Left lung (tissue), 10 donors: ENCODE measurements around the gene ASTN2. TPM values are rescaled to one million over a fixed set of nuclear protein-coding genes. Genes with fewer than 3 reads are reported as not detected.

Experiments
- ATAC-seq: fragments of 200-7000 bp; cut with Tn5 transposase; one replicate; pipeline ENCODE4 v1.9.1; 2020; ENCODE audit warnings: moderate library complexity
- DNase-seq, 4 donors: peaks; one replicate each; pipeline ENCODE4 v3.0.0-alpha.2; 2013 to 2020
- H3K27ac ChIP-seq, 2 donors: fragments of 200-600 bp; sonication (generic) in 1 of 2; one replicate each; pipeline versions ENCODE4 v1.5.0 to v1.8.0; 2020 to 2021
- H3K27me3 ChIP-seq, 2 donors: fragments of 200-600 bp; sonication (generic) in 1 of 2; one replicate each; pipeline versions ENCODE4 v1.5.0 to v1.8.0; 2020 to 2021
- H3K36me3 ChIP-seq, 2 donors: fragments of 200-600 bp; sonication (generic) in 1 of 2; one replicate each; pipeline versions ENCODE4 v1.5.0 to v1.8.0; 2020 to 2021
- H3K4me1 ChIP-seq, 2 donors: fragments of 200-600 bp; one replicate each; pipeline ENCODE4 v1.8.0; 2021
- H3K4me3 ChIP-seq, 2 donors: fragments of 200-600 bp; sonication (generic) in 1 of 2; one replicate each; pipeline versions ENCODE4 v1.5.0 to v1.8.0; 2020 to 2021; ENCODE audit warnings: mild to moderate bottlenecking in 1 of 2
- H3K9me3 ChIP-seq, 2 donors: fragments of 200-600 bp; sonication (generic) in 1 of 2; one replicate each; pipeline versions ENCODE4 v1.5.0 to v1.8.0; 2020 to 2021
- CTCF ChIP-seq, 2 donors: fragments of 200-600 bp; sonication (generic) in 1 of 2; IDR thresholded peaks; one replicate each; pipeline versions ENCODE4 v1.5.0 to v1.8.0; 2021; ENCODE audit warnings: antibody characterized with exemption in 2 of 2
- intact Hi-C, 2 donors: fragments of 100-400 bp; cut with DNase I; formaldehyde crosslinking; loops; one replicate each; pipeline versions ENCODE4 v1.11.2 to v1.14.2; 2022
- polyA plus RNA-seq, 6 donors: library from polyadenylated mRNA; unstranded; fragments of 120-200 nt; gene quantifications; one replicate each; pipeline ENCODE4 v1.2.1, GENCODE V29; 2013; ENCODE audit not compliant: insufficient read length in 6 of 6
- total RNA-seq, 2 donors: library from RNA; stranded (reverse); fragmentation: NEBNext Ultra II Directional; extraction: Animal tissue kit (Norgen Biotek cat#: 25700); gene quantifications; one replicate each; pipeline ENCODE4 v1.2.1, GENCODE V29; 2021
- donor health status: DM: no; HTN: yes; CAD: no.
- donor health status: DM: no; HTN: no; CAD: no.

ASTN2 gene
- total and polyA plus RNA-seq, 8 donors = 3.1 to 5.5 (median 4.5) TPM

- ATAC-seq (no peak), DNase-seq (no peak)
- no peaks in the 10 kb centered on the region for H3K9me3 ChIP-seq
- no peaks in the 10 kb centered on the region for H3K4me1 ChIP-seq
- H3K4me3 ChIP-seq = no peak overlapping the region
- no peaks in the 10 kb centered on the region for H3K36me3 ChIP-seq
- TF ChIP-seq CTCF (IDR thresholded peaks at IDR 0.05) = no peak
- no peak overlapping the region for H3K27ac ChIP-seq
- intact Hi-C loops = no loop called here
- no peaks in the 10 kb centered on the region for H3K27me3 ChIP-seq
Observed at GRCh38 chr9:117093891-117094844, 320.7 kb downstream of the ASTN2 start.

- H3K36me3 ChIP-seq = no peaks in the 10 kb centered on the region
- intact Hi-C loops = no loop called here
- H3K4me3 ChIP-seq = no peak overlapping the region
- no peak for TF ChIP-seq CTCF (IDR thresholded peaks at IDR 0.05)
- DNase-seq (no peak), ATAC-seq (no peak)
- no peaks in the 10 kb centered on the region for H3K9me3 ChIP-seq
- no peaks in the 10 kb centered on the region for H3K27me3 ChIP-seq
- H3K4me1 ChIP-seq = no peaks in the 10 kb centered on the region
- H3K27ac ChIP-seq = no peak overlapping the region
Observed at GRCh38 chr9:117092582-117092981, 322.3 kb downstream of the ASTN2 start.

GRCh38 chr9:117091529-117091928 is 323.3 kb downstream of the ASTN2 start:
- DNase-seq (no peak), ATAC-seq (no peak)
- intact Hi-C loops = no loop called here

GRCh38 chr9:117088786-117089185 is 326.1 kb downstream of the ASTN2 start:
- intact Hi-C loops = no loop called here
- H3K27ac ChIP-seq = no peak overlapping the region
- DNase-seq (no peak), ATAC-seq (no peak)
- no peak for TF ChIP-seq CTCF (IDR thresholded peaks at IDR 0.05)
- no peak overlapping the region for H3K4me3 ChIP-seq
- no peaks in the 10 kb centered on the region for H3K36me3 ChIP-seq
- no peaks in the 10 kb centered on the region for H3K4me1 ChIP-seq
- H3K27me3 ChIP-seq = no peaks in the 10 kb centered on the region
- H3K9me3 ChIP-seq = no peaks in the 10 kb centered on the region

More at GRCh38 chr9:117091529-117091928, 323.3 kb downstream of the ASTN2 start:
- TF ChIP-seq CTCF (IDR thresholded peaks at IDR 0.05) = no peak
- H3K27ac ChIP-seq = no peak overlapping the region
- no peak overlapping the region for H3K4me3 ChIP-seq
- no peaks in the 10 kb centered on the region for H3K36me3 ChIP-seq
- no peaks in the 10 kb centered on the region for H3K4me1 ChIP-seq
- no peaks in the 10 kb centered on the region for H3K27me3 ChIP-seq
- H3K9me3 ChIP-seq = no peaks in the 10 kb centered on the region

GRCh38 chr9:117088140-117088539 is 326.7 kb downstream of the ASTN2 start:
- Histone ChIP-seq H3K27me3 (no peaks in the 10 kb centered on the region), H3K9me3 (no peaks in the 10 kb centered on the region), H3K27ac (no peak overlapping the region), H3K36me3 (no peaks in the 10 kb centered on the region), H3K4me1 (no peaks in the 10 kb centered on the region), H3K4me3 (no peak overlapping the region)
- DNase-seq (no peak), ATAC-seq (no peak)
- intact Hi-C loops = no loop called here
- TF ChIP-seq CTCF (IDR thresholded peaks at IDR 0.05) = no peak
